T-helper 2 cell treated with Interferon-gamma antibody and Interleukin-4, amounts not matched to agents 5 μg/mL and 100 μg/mL, for 36 hours (primary cell): ENCODE data around the gene TRMT13.

Source experiments
- DNase-seq: peaks from one replicate; pipeline ENCODE4 v3.0.0; 2021; ENCODE audit warnings: low spot score
- H3K27ac Mint-ChIP-seq: one replicate; pipeline ENCODE4 v1.8.0; 2021; ENCODE audit warnings: mild to moderate bottlenecking, mixed read lengths
- H3K27me3 Mint-ChIP-seq: one replicate; pipeline ENCODE4 v1.8.0; 2021; ENCODE audit warnings: low read depth, mixed read lengths
- H3K36me3 Mint-ChIP-seq: one replicate; pipeline ENCODE4 v1.8.0; 2021; ENCODE audit warnings: low read depth, mixed read lengths
- H3K4me1 Mint-ChIP-seq: one replicate; pipeline ENCODE4 v1.8.0; 2021; ENCODE audit warnings: low read depth, mixed read lengths
- H3K4me3 Mint-ChIP-seq: one replicate; pipeline ENCODE4 v1.8.0; 2022; ENCODE audit warnings: mild to moderate bottlenecking, moderate library complexity, mixed read lengths
- H3K9me3 Mint-ChIP-seq: one replicate; pipeline ENCODE4 v1.8.0; 2021; ENCODE audit warnings: mixed read lengths

TRMT13 gene

GRCh38 chr1:100137602-100138001 lies 4.6 kb downstream of the TRMT13 start:
- no peak overlapping the region for H3K4me3 Mint-ChIP-seq
- no peak for DNase-seq
- no peak overlapping the region for H3K27ac Mint-ChIP-seq
- no peaks in the 10 kb centered on the region for H3K9me3 Mint-ChIP-seq
- H3K4me1 Mint-ChIP-seq: peaks cover 13% of the 10 kb centered on the region
- H3K36me3 Mint-ChIP-seq: peaks cover 37% of the 10 kb centered on the region
- no peaks in the 10 kb centered on the region for H3K27me3 Mint-ChIP-seq

GRCh38 chr1:100141192-100141591 lies 8.2 kb downstream of the TRMT13 start:
- no peak for DNase-seq
- no peaks in the 10 kb centered on the region for H3K9me3 Mint-ChIP-seq
- peaks cover 4% of the 10 kb centered on the region for H3K4me1 Mint-ChIP-seq
- no peak overlapping the region for H3K4me3 Mint-ChIP-seq
- H3K27me3 Mint-ChIP-seq: no peaks in the 10 kb centered on the region
- H3K27ac Mint-ChIP-seq: no peak overlapping the region
- H3K36me3 Mint-ChIP-seq: peaks cover 55% of the 10 kb centered on the region

GRCh38 chr1:100142343-100142742 lies 9.4 kb downstream of the TRMT13 start:
- Mint-ChIP-seq H3K4me1 (peaks cover 2% of the 10 kb centered on the region), H3K27ac (no peak overlapping the region), H3K4me3 (no peak overlapping the region), H3K36me3 (peaks cover 55% of the 10 kb centered on the region), H3K27me3 (no peaks in the 10 kb centered on the region), H3K9me3 (no peaks in the 10 kb centered on the region)
- DNase-seq: no peak

- H3K4me1 Mint-ChIP-seq: no peaks in the 10 kb centered on the region
- no peak for DNase-seq
- no peaks in the 10 kb centered on the region for H3K27me3 Mint-ChIP-seq
- H3K36me3 Mint-ChIP-seq: peaks cover 46% of the 10 kb centered on the region
- H3K4me3 Mint-ChIP-seq: no peak overlapping the region
- no peaks in the 10 kb centered on the region for H3K9me3 Mint-ChIP-seq
- no peak overlapping the region for H3K27ac Mint-ChIP-seq
These were observed 12.2 kb downstream of the TRMT13 start for GRCh38 chr1:100145116-100145515.

GRCh38 chr1:100146958-100147357 lies 14.0 kb downstream of the TRMT13 start:
- no peak overlapping the region for H3K4me3 Mint-ChIP-seq

GRCh38 chr1:100147875-100148274 lies 14.9 kb downstream of the TRMT13 start:
- no peak for DNase-seq
- no peaks in the 10 kb centered on the region for H3K27me3 Mint-ChIP-seq
- H3K27ac Mint-ChIP-seq: no peak overlapping the region
- H3K4me3 Mint-ChIP-seq: no peak overlapping the region
- peaks cover 32% of the 10 kb centered on the region for H3K36me3 Mint-ChIP-seq
- H3K9me3 Mint-ChIP-seq: no peaks in the 10 kb centered on the region
- peaks cover 5% of the 10 kb centered on the region for H3K4me1 Mint-ChIP-seq

More at GRCh38 chr1:100146958-100147357, 14.0 kb downstream of the TRMT13 start:
- H3K36me3 Mint-ChIP-seq: peaks cover 37% of the 10 kb centered on the region
- H3K9me3 Mint-ChIP-seq: no peaks in the 10 kb centered on the region
- H3K27ac Mint-ChIP-seq: no peak overlapping the region
- DNase-seq: no peak
- peaks cover under 1% of the 10 kb centered on the region for H3K4me1 Mint-ChIP-seq
- H3K27me3 Mint-ChIP-seq: no peaks in the 10 kb centered on the region

- no peaks in the 10 kb centered on the region for H3K9me3 Mint-ChIP-seq
- no peak overlapping the region for H3K27ac Mint-ChIP-seq
- peaks cover 11% of the 10 kb centered on the region for H3K36me3 Mint-ChIP-seq
- peaks cover 5% of the 10 kb centered on the region for H3K4me1 Mint-ChIP-seq
- DNase-seq: no peak
- no peaks in the 10 kb centered on the region for H3K27me3 Mint-ChIP-seq
- H3K4me3 Mint-ChIP-seq: no peak overlapping the region
These were observed 18.7 kb downstream of the TRMT13 start for GRCh38 chr1:100151679-100152078.

GRCh38 chr1:100152271-100152670 lies 19.3 kb downstream of the TRMT13 start:
- DNase-seq: no peak
- Mint-ChIP-seq H3K27me3 (no peaks in the 10 kb centered on the region), H3K4me3 (no peak overlapping the region), H3K36me3 (peaks cover 10% of the 10 kb centered on the region), H3K27ac (no peak overlapping the region), H3K4me1 (peaks cover 5% of the 10 kb centered on the region), H3K9me3 (no peaks in the 10 kb centered on the region)

- no peak for DNase-seq
- no peaks in the 10 kb centered on the region for H3K9me3 Mint-ChIP-seq
- no peak overlapping the region for H3K4me3 Mint-ChIP-seq
- H3K36me3 Mint-ChIP-seq: no peaks in the 10 kb centered on the region
- H3K27me3 Mint-ChIP-seq: no peaks in the 10 kb centered on the region
- H3K27ac Mint-ChIP-seq: no peak overlapping the region
- no peaks in the 10 kb centered on the region for H3K4me1 Mint-ChIP-seq
These were observed 29.9 kb downstream of the TRMT13 start for GRCh38 chr1:100162881-100163280.

GRCh38 chr1:100164216-100164615 lies 31.3 kb downstream of the TRMT13 start:
- no peak overlapping the region for H3K27ac Mint-ChIP-seq
- no peak for DNase-seq
- no peak overlapping the region for H3K4me3 Mint-ChIP-seq
- H3K4me1 Mint-ChIP-seq: no peaks in the 10 kb centered on the region
- H3K9me3 Mint-ChIP-seq: no peaks in the 10 kb centered on the region
- no peaks in the 10 kb centered on the region for H3K27me3 Mint-ChIP-seq
- no peaks in the 10 kb centered on the region for H3K36me3 Mint-ChIP-seq

- H3K27me3 Mint-ChIP-seq: no peaks in the 10 kb centered on the region
- DNase-seq: no peak
- H3K36me3 Mint-ChIP-seq: no peaks in the 10 kb centered on the region
- H3K27ac Mint-ChIP-seq: no peak overlapping the region
- no peak overlapping the region for H3K4me3 Mint-ChIP-seq
- no peaks in the 10 kb centered on the region for H3K9me3 Mint-ChIP-seq
- H3K4me1 Mint-ChIP-seq: no peaks in the 10 kb centered on the region
These were observed 31.7 kb downstream of the TRMT13 start for GRCh38 chr1:100164702-100165101.

GRCh38 chr1:100168051-100168450 lies 35.1 kb downstream of the TRMT13 start:
- Mint-ChIP-seq H3K4me3 (no peak overlapping the region), H3K27ac (no peak overlapping the region), H3K36me3 (no peaks in the 10 kb centered on the region), H3K9me3 (no peaks in the 10 kb centered on the region), H3K27me3 (peaks cover 11% of the 10 kb centered on the region), H3K4me1 (no peaks in the 10 kb centered on the region)
- DNase-seq: no peak

- DNase-seq: no peak
- no peaks in the 10 kb centered on the region for H3K36me3 Mint-ChIP-seq
- peaks cover 1% of the 10 kb centered on the region for H3K4me1 Mint-ChIP-seq
- H3K4me3 Mint-ChIP-seq: no peak overlapping the region
- H3K27me3 Mint-ChIP-seq: peaks cover 5% of the 10 kb centered on the region
- H3K27ac Mint-ChIP-seq: no peak overlapping the region
- H3K9me3 Mint-ChIP-seq: no peaks in the 10 kb centered on the region
These were observed 44.5 kb downstream of the TRMT13 start for GRCh38 chr1:100177295-100178041.

GRCh38 chr1:100178091-100178490 lies 45.1 kb downstream of the TRMT13 start, which contains the start of gene LRRC39:
Gene LRRC39, minus strand, starts transcription at chr1:100178256. Its CDS starts 9,740 bp downstream, at chr1:100168516.
- peaks cover 1% of the 10 kb centered on the region for H3K4me1 Mint-ChIP-seq
- no peak within 1 kb of the TSS for H3K27ac Mint-ChIP-seq
- H3K27me3 Mint-ChIP-seq: peaks cover 5% of the 10 kb centered on the region
- H3K9me3 Mint-ChIP-seq: no peaks in the 10 kb centered on the region
- H3K4me3 Mint-ChIP-seq: no peak within 1 kb of the TSS
- H3K36me3 Mint-ChIP-seq: no peaks in the 10 kb centered on the region
- DNase-seq: no peak

- no peaks in the 10 kb centered on the region for H3K36me3 Mint-ChIP-seq
- DNase-seq: no peak
- no peak overlapping the region for H3K4me3 Mint-ChIP-seq
- peaks cover 1% of the 10 kb centered on the region for H3K4me1 Mint-ChIP-seq
- H3K27me3 Mint-ChIP-seq: peaks cover 2% of the 10 kb centered on the region
- no peak overlapping the region for H3K27ac Mint-ChIP-seq
- no peaks in the 10 kb centered on the region for H3K9me3 Mint-ChIP-seq
These were observed 50.4 kb downstream of the TRMT13 start for GRCh38 chr1:100183370-100183769.
